Measurements from ENCODE around the gene IRGQ.
"Not testable (repeated sequence)": the region's sequence is repeated elsewhere in the genome, so short reads cannot be mapped to it uniquely, and the experiment has no call there.

The IRGQ gene

DNA sequence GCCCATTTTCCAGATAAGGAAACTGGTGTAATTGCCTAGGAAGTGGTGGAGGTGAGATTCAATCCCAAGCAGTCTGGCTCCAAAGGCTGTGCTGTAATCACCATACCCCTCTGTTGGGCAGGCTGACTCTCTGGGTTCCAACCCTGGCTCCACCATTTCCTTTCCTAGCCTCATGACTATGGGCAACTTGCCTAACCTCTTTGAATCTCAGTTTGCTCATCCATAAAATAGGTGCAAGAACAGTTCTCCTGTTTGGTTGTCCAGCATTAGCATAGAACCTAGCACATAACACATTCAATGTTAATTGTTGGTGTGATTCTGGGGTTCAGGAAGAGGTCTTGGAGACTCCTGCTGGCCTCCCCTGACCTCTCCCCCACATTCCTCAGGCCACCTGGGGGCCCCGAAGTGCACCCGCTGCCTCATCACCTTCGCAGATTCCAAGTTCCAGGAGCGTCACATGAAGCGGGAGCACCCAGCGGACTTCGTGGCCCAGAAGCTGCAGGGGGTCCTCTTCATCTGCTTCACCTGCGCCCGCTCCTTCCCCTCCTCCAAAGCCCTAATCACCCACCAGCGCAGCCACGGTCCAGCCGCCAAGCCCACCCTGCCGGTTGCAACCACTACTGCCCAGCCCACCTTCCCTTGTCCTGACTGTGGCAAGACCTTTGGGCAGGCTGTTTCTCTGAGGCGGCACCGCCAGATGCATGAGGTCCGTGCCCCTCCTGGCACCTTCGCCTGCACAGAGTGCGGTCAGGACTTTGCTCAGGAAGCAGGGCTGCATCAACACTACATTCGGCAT is 2.7 kb upstream of the IRGQ start:
- DNase-seq (ENCODE audit: low read depth) = no peak

DNA sequence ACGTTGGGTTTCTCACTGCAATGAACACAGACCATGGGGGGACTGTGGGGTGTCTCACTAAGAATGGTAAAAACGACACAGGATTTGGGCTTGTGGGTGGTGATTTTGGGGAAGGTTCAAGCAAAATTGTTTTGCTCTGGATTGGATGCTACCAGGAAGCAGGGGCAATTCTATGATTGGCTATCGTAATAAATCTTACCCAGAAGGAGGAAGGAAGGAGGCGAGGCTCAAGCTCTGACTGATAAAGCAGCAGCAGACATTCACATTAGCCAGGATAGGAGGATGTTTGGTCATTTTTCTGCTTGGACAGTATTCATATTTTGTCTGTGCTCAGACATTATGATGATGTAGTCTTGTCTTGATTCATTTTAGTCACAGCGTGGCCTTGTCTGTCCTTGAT is 1.9 kb upstream of the IRGQ start:
- no peak for DNase-seq (ENCODE audit: low read depth)

DNA sequence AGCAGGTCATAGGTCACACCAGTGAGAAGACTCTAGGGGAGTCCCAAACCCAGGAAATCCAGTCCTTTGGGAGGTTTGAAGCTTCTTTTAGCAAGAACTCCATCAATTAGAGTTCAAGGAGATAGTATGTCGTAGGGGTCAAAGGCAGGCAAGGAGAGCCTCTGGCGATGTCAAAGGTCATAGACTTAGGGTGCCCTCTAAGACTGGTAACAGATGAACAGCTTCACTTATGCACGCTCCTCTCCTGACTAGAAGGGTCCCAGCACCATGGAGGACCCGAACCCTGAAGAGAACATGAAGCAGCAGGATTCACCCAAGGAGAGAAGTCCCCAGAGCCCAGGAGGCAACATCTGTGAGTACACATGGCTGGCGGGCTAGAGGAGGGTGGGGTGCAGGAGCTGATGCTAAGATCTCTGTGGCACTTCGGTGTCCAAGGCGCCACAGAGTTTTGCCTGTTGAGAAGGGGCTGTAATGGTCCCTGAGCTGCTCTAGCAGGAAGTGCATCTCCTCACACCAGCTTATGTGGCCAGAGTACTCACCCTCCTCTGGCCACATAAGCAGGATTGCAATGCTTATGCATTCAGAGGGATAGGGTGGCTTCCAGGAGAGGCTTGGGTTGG is 1.0 kb upstream of the IRGQ start:
- no peak for DNase-seq (ENCODE audit: low read depth)

DNA sequence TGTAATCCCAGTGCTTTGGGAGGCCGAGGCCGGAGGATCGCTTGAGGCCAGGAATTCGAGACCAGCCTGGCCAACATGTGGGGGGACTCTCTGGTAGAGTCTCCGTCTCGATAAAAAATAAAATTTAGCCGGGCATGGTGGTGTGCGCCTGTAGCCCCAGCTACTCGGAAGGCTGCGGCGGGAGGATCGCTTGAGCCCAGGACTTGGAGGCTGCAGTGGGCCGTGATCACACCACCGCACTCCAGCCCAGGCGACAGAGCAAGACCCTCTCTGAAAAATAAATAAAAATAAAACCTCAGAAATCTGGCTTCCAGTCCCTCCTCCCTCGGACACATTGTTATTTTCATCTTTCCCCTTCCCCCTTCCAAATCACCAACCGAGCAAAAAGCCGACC is 332 bp downstream of the IRGQ start:
- no peak for DNase-seq (ENCODE audit: low read depth)

DNA sequence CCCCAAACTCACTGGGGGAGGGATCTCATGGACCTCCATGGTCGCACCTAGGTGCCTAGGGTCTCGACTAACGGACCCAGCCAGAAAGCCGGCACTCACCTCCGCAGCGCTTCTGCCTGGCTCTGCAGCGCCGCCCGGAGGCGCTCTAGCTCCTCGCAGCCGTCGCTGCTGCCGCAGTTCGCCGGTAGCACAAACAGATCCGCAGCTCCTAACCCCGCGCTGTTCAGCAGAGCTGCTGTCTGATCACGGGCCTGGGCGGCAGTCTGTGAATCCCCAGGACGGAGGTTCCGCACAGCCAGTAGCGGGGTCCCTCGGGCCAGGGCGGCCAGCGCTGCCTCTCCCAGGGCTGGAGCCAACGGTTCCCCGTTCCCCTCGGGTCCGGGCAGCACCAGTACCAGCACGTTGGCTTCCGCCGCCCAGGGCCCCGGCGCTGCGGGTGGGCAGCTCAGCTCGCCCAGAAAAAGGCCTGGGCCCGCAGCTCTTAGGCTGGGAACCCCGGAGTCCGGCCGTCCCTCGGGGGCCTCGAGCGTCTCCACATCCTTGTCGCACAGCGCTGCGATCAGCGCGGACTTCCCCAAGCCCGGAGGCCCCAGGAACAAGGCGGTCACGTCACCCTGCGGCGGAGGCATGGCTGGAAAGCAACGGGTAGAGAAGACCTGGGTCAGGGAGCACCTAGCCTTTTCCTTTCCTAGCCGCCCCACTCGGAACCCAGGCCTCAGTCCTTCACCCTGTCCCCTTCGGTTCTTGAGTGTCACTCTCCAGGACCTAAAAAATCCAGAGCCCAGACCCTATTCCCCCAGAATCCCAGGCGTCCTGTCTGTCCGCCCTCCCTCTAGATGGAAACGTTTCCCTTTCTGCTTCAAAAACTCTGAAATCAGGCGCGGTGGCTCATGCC is 977 bp downstream of the IRGQ start:
- DNase-seq (ENCODE audit: low read depth) = no peak

DNA sequence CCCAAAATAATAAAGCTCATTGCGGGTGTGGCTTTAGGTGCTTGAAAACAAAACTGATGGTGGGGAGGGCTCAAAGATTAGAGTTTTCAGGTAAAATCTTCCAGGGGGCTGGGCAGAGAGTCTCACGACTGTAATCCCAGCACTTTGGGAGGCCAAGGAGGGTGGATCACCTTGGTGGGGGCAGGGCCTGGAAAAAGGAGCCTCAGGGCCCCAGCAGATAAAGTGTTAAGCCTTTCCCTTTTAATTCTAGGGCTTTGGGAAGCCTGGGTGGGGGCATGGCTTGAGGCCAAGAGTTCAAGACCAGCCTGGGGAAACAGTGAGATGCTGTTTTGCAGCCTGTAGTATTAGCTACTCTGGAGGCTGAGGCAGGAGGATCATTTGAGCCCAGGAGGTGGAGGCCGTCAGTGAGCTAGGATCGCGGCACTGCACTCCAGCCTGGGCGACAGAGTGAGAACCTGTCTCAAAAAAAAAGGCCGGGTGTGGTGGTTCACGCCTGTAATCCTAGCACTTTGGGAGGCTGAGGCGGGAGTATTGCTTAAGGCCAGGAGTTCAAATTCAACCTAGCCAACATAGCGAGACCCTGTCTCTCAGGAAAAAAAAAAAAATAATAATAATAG is 1.7 kb downstream of the IRGQ start:
- no peak for DNase-seq (ENCODE audit: low read depth)

DNA sequence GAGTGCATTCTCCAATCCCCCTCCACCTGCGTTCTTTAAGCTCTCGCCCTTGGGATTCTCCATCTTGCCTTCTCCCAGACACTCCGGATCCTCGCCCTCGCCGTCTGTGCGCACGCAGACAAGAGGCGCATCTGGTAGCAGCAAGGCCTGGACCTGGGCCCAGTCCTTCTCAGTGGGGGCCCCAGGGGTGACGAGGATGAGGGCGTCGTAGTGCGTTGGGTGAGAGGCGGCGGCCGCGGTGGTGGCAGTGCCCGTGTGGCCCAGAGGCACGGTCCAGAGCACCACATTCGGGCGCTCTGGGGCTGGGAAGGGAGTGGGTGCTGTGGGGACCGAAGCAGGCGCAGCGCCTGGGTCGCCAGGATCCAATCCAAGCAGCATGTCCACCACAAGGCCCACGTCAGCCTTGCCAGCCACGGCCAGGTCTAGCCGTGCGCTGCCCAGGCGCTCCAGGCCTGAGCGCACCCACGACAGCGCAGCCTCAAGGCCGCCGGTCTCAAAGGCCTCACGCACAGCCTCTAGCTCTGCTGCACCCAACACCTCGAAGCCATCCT is 3.1 kb downstream of the IRGQ start:
- DNase-seq (ENCODE audit: low read depth) = no peak

DNA sequence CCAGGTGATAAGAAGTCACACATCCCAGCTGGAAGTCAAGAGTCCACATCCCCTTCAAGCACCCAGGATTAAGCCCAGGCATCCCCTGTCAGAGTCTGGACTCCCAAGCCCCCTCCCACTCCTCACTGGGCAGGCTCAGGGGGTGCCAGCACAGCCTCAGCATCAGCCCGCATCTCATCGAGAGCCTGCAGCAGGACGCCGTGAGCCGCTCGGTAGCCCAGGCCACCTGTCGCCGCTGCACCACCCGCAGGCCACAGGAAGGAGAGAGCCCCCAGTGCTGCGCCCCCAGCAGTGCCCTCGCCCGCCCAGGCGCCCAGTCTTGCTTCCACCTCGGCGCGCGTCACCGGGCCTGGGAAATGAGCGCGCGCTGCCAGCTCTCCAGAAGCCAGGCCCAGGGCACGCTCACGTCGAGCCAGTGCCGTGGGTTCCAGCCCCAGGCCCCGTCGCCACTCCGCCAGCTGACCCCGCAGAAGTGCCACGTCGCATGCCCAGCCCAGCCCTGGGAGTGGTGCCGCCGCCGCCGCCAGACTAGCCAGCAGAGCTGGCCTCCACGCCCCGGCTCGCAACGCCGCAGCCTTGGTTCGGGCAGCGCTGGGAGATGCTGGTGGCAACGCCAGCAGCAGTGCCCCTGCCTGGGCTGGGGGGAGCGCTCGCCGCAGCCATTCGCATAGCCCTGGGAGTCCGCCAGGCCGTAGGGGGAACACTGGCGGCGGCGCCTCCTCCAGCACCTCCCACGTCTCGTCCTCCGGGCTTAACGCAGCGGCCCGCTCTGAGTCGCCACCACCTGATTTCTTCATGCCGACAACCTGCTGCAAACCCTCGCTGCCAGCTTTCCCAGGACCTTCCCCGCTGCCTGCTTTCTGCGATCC is 3.8 kb downstream of the IRGQ start:
- no peak for DNase-seq (ENCODE audit: low read depth)

DNA sequence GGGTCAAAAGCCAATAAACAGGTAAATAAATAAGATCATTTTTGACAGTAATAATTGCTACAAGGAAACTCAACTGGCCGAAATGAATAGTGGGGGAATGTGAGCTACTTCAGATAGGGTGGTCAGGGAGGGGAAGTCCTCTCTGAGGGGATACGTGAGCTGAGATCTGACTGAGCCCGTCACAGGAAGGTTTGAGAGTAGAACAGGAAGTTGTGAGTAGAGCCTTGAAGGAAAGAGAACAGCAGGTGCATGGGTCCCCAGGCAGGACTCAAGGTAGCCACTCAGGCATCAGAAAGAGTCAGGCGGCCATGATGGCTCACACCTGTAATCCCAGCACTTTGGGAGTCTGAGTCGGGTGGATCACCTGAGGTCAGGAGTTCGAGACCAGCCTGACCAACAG is 6.3 kb downstream of the IRGQ start:
- no peak for DNase-seq (ENCODE audit: low read depth)

DNA sequence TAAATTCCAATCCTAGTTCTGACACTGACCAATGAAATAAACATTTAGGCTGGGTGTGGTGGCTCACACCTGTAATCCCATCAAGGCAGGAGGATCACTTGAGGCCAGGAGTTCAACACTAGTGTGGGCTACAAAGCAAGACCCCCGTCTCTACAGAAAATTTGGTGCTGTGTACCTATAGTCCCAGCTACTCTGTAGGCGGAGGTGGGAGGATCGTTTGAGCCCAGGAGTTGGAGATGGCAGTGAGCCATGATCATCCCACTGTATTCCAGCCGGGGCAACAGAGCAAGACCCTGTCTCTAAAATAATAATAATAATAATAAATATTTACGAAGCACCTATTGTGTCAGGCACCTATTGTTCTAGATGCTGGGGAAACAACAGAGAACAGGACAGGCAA is 6.7 kb downstream of the IRGQ start:
- DNase-seq (ENCODE audit: low read depth) = no peak

DNA sequence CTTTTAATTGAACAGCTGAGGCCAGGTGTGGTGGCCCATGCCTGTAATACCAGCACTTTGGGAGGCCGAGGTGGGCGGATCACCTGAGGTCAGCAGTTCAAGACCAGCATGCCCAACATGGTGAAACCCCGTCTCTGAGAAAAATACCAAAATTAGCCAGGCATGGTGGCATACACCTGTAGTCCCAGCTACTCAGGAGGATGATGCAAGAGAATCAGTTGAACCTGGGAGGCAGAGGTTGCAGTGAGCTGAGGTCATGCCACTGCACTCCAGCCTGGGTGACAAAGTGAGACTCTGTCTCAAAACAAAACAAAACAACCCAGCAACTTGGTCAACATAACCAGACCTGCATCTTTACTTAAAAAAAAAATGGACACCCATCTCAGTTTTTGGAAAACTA is 8.9 kb downstream of the IRGQ start:
- DNase-seq (ENCODE audit: low read depth) = not testable (repeated sequence)

DNA sequence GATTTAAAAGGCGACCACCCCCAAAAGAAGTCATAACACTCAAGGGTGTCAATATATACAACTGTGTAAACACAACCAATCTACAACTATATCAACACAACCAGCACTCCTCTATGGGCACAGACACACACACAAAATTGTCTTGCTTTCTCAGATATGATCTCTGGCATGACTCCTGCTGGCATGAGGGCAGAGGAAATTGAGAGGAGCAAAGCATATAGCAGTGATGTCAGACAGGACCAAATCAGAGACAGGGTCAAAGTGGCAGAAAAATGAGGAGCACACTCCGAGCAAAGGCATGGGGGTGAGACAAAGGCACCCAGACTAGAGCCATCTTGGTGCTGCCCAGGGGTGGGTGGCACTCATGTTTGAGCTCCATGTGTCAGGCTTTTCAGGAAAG is 9.6 kb downstream of the IRGQ start:
- DNase-seq (ENCODE audit: low read depth) = no peak

DNA sequence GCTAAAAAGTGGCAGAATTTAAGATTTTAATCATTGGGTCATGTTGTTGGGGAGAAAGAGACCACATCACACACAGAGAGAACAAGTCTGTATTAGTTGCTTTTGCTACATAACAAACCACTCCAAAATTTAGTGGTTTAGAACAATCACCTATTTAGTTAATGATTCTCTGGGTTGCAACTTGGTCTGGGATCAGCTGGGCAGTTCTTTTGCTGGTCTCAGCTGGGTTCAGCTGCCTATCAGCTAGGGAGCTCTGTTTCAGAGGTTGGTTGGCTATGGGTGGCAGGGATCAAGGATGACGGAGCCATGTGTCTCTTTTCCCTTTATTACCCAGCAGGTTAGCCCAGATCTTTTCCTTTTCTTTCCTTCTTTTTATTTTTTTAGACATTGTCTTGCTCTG is 11.4 kb downstream of the IRGQ start:
- DNase-seq (ENCODE audit: low read depth) = no peak

DNA sequence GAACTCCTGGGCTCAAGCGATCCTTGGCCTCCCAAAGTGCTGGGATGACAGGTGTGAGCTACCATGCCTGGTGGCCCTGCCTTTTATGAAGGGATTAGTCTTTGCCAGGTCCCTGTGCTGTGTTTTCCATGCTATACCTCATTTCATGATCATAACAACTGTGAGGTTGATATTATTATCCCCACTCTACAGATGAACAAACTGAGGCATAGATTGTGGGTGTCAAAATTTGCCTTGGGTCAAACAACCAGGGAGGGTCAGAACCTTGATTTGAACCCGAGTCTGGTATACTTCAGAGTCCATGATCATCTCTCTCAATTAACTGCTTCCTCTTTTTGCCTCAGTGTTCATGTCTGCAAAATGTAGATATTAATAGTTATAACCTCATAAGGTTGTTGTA is 13.4 kb downstream of the IRGQ start:
- DNase-seq (ENCODE audit: low read depth) = no peak

DNA sequence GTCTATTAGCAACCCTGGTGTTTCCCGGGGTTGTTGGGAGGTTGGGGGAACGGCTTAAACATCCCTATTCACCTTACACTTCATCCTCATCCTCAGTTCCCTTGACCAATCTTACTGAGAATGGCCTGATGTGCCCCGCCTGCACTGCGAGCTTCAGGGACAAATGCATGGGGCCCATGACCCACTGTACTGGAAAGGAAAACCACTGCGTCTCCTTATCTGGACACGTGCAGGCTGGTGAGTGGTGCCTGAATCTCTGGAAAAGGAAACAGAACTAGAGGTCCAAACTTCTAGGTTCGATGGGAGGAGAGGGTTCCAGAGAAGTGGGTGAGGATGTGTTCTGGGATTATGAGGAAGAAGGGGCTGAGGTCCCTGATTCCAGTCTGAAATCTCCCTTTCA is 14.5 kb downstream of the IRGQ start:
- no peak for DNase-seq (ENCODE audit: low read depth)

DNA sequence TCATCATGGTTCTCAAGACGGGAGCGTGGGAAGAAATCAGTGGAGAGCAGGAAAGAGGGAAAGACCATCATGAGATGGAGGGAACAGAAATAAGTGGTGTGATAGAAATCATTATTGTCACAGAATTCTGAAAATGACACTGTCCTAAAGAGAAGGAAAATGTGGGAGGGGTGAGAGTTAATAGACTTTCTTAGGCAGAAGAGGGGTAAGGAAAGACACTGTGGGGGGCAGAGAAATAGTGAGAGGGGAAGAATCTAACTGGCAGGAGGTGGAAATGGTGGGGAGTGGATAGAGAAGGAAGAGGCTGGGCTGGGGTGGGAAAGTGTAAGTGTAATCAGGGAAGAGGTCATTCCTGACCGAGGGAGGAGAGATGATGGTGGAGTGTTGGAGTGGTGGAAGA is 17.1 kb downstream of the IRGQ start:
- no peak for DNase-seq (ENCODE audit: low read depth)

DNA sequence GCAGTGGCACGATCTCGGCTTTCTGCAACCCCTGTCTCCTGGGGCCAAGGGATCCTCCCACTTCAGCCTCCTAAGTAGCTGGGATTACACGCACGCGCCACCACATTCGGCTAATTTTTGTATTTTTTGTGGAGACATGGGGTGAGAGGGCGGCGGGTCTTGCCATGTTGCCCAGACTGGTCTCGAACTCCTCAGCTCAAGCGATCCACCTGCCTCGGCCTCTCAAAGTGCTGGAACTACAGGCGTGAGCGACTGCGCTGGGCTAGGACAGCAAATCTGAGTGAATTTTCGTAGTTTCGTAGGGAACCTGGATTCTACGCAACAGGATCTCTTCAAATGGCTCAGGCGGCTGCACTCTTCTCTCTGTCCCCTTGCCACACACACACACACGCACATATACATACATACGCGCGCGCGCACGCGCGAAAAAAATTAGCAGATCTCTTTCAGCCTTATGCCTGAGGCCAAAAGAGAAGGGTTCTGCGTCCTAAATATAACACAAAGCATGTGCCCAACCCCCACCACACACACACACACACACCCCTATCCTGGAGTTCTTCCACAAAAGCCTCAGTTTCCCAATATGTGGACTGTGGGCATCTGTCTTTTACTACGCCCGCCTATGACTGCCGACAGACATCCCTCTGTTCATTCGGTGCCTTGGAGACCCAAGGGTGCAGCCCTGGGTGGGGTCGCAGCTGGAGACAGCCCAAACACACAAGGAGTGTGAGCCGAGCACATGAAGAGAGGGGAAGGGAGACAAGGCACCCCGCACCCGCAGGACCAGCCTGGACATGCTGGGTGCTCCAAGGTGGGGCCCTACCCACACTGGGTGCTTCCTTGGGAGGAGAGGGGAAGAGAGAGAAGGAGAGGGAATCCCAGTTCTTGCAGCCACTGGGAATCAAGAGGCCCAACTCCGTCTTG is 19.7 kb downstream of the IRGQ start:
- no peak for DNase-seq (ENCODE audit: low read depth)

DNA sequence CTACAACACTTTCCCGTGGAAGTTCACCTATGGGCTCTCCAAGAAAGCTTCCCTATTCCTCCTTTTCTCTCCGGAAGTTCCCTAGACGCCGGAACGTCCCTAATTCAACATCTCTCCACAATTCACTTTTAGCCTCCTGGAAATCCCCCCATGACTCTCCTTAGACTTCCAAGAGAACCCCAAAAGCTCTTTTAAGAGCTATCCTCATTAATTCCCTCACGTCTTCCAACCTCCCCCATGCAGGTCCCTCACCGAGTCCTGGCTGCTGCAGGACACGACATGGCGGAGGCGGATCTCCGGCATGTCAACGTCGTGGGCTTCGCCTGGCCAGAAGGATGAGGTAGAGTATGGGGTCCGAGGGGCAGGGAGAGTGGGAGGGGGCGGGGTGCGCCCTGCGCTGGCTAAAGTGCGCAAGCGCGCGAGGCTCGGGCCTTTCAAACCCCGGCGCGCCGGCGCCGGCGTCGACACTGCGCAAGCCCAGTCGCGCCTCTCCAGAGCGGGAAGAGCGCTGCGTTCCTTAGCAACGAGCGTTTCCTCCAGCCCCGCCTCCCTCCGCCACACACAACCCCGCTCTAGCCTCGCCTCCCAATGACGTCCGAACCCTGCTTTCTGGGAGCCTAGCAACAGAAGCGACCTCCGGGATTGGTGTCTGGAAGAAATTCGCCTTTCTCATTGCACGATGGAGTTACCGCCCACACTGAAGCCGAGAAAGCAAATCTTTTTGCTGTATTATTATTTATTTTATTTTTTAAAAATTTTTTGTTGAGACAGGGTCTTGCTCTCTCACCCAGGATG is 20.6 kb downstream of the IRGQ start, which contains the start of the genes PINLYP and XRCC1:
PINLYP (plus strand) TSS at position 646 of the 795 bp plus-strand sequence. CDS start 1,391 bp downstream, outside the sequence.
XRCC1 (minus strand) TSS at position 372 of the 795 bp plus-strand sequence; CDS start at position 303, 69 bp downstream.
- peak; percentile 93 for DNase-seq (ENCODE audit: low read depth)
